HCT116 (cell line): ENCODE measurements around the gene WWOX. TPM values are rescaled to one million over a fixed set of nuclear protein-coding genes. Genes with fewer than 3 reads are reported as not detected.

Experiments used
- ATAC-seq: fragments of 200-7000 bp; cut with Tn5 transposase; 2 replicates; pipeline ENCODE4 v1.9.1; 2020; ENCODE audit warnings: mild to moderate bottlenecking, moderate library complexity
- BruUV-seq: library from RNA; stranded (reverse); fragments of 400-500 nt; replicated peaks from 2 replicates; lab custom pipeline; 2021; lab: Mats Ljungman, UMichigan
- CTCF ChIA-PET: fragments of 300-600 bp; sonication (Branson Sonifier 250); formaldehyde crosslinking; loops from one replicate; lab custom pipeline; 2021; ENCODE audit warnings: antibody characterized with exemption; lab: Charles Lee
- POLR2A ChIA-PET: fragments of 300-600, 350-600 bp; sonication (Branson Sonifier 250); formaldehyde crosslinking; loops from one replicate; lab custom pipeline; 2021; ENCODE audit warnings: antibody characterized with exemption; lab: Charles Lee
- RAD21 ChIA-PET, 2 experiments: fragments of 300-600 bp; sonication (Branson Sonifier 250); formaldehyde crosslinking; loops; one replicate each; lab custom pipeline; 2023; ENCODE audit warnings: low total read pairs in 2 of 2; ENCODE audit not compliant: uncharacterized antibody in 2 of 2, unreplicated experiment in 2 of 2, low non-redundant PET in 1 of 2; lab: Charles Lee
- DNase-seq: peaks from one replicate; pipeline ENCODE4 v3.0.0-alpha.2; 2010; ENCODE audit warnings: low read depth, low spot score
- H2AFZ ChIP-seq: fragments of 200-600 bp; shearing (Covaris generic), sonication (generic); 2 replicates; pipeline ENCODE4 v1.6.1; 2017; ENCODE audit warnings: low read depth, mixed run types, mixed read lengths, antibody characterized with exemption, low read length; ENCODE audit not compliant: poor library complexity, severe bottlenecking
- H3K27ac ChIP-seq: 2 replicates; pipeline ENCODE4 v1.5.1; 2012; ENCODE audit warnings: low read depth, low read length
- H3K27me3 ChIP-seq: fragments of 200-600 bp; sonication (generic); 2 replicates; pipeline ENCODE4 v1.6.1; 2016; ENCODE audit warnings: mixed run types, low read length, mixed read lengths; ENCODE audit not compliant: insufficient read depth
- H3K36me3 ChIP-seq, 2 experiments: fragments of 200-500 bp in 1 of 2; fragments of 200-600 bp in 1 of 2; sonication (Bioruptor generic) in 1 of 2; sonication (generic) in 1 of 2; 2 replicates each; pipeline versions ENCODE4 v1.5.1 to v1.6.1; 2014 to 2016; ENCODE audit warnings: low read length in 2 of 2, inconsistent platforms in 1 of 2, mixed read lengths in 1 of 2, mixed run types in 1 of 2; ENCODE audit not compliant: insufficient read depth in 2 of 2, control insufficient read depth in 1 of 2
- H3K4me1 ChIP-seq, 2 experiments: fragments of 200-600 bp in 1 of 2; sonication (generic) in 1 of 2; 2 replicates each; pipeline versions ENCODE4 v1.5.1 to v1.6.1; 2012 to 2017; ENCODE audit warnings: low read length in 2 of 2, inconsistent platforms in 1 of 2, mild to moderate bottlenecking in 1 of 2, mixed read lengths in 1 of 2, mixed run types in 1 of 2, moderate library complexity in 1 of 2; ENCODE audit not compliant: insufficient read depth in 2 of 2, control insufficient read depth in 1 of 2
- H3K4me2 ChIP-seq: fragments of 200-600 bp; sonication (generic); 2 replicates; pipeline ENCODE4 v1.6.1; 2017; ENCODE audit warnings: mixed run types, low read length, mixed read lengths
- H3K4me3 ChIP-seq, 2 experiments: fragments of 200-600 bp in 1 of 2; sonication (generic) in 1 of 2; replicated peaks in 1 of 2; 2 replicates each; pipeline ENCODE4 v1.5.1; 2011 to 2016; ENCODE audit warnings: low read length in 2 of 2, control low read depth in 1 of 2, low read depth in 1 of 2, mild to moderate bottlenecking in 1 of 2, mixed read lengths in 1 of 2, mixed run types in 1 of 2
- H3K79me2 ChIP-seq: fragments of 200-600 bp; sonication (generic); 2 replicates; pipeline ENCODE4 v1.6.1; 2017; ENCODE audit warnings: mild to moderate bottlenecking, mixed run types, low read length, moderate library complexity, mixed read lengths; ENCODE audit not compliant: insufficient read depth
- H3K9ac ChIP-seq: fragments of 200-600 bp; sonication (generic); 2 replicates; pipeline ENCODE4 v1.6.1; 2016; ENCODE audit warnings: low read length, mixed read lengths
- H3K9me2 ChIP-seq: fragments of 200-600 bp; sonication (generic), shearing (Covaris generic); 2 replicates; pipeline ENCODE4 v1.6.1; 2017; ENCODE audit warnings: mixed run types, mild to moderate bottlenecking, moderate library complexity; ENCODE audit not compliant: insufficient read depth
- H3K9me3 ChIP-seq, 2 experiments: fragments of 200-500 bp in 1 of 2; fragments of 200-600 bp in 1 of 2; sonication (Bioruptor generic) in 1 of 2; sonication (generic) in 1 of 2; 2 replicates each; pipeline ENCODE4 v1.6.1; 2014 to 2017; ENCODE audit warnings: low read length in 2 of 2, mixed read lengths in 2 of 2, inconsistent platforms in 1 of 2, low read depth in 1 of 2, mild to moderate bottlenecking in 1 of 2, mixed run types in 1 of 2, moderate library complexity in 1 of 2; ENCODE audit not compliant: control insufficient read depth in 1 of 2, insufficient read depth in 1 of 2
- H4K20me1 ChIP-seq: fragments of 200-600 bp; sonication (generic), shearing (Covaris generic); 2 replicates; pipeline ENCODE4 v1.6.1; 2017; ENCODE audit warnings: mixed run types, mild to moderate bottlenecking, moderate library complexity; ENCODE audit not compliant: insufficient read depth
- ELF1 ChIP-seq: IDR thresholded peaks from 2 replicates; pipeline ENCODE4 v1.6.1; 2012; ENCODE audit warnings: low read depth, borderline replicate concordance
- FOSL1 ChIP-seq: IDR thresholded peaks from 2 replicates; pipeline ENCODE4 v1.6.1; 2012; ENCODE audit warnings: low read depth
- REST ChIP-seq: IDR thresholded peaks from 2 replicates; pipeline ENCODE4 v1.6.1; 2012; ENCODE audit warnings: low read depth
- ZFX ChIP-seq: fragments of 450-650 bp; IDR thresholded peaks from 2 replicates; pipeline ENCODE4 v1.6.1; 2017
- intact Hi-C: fragments of 100-400 bp; cut with micrococcal nuclease; formaldehyde crosslinking; loops from 2 replicates; pipeline ENCODE4 v1.10.0; 2022
- total RNA-seq: library from RNA; stranded (reverse); gene quantifications from one replicate; pipeline ENCODE4 v1.2.1, GENCODE V29; 2021; ENCODE audit not compliant: unreplicated experiment

Gene WWOX
- total RNA-seq, 1 experiment from 2014 or later: 13.7 TPM

DNA sequence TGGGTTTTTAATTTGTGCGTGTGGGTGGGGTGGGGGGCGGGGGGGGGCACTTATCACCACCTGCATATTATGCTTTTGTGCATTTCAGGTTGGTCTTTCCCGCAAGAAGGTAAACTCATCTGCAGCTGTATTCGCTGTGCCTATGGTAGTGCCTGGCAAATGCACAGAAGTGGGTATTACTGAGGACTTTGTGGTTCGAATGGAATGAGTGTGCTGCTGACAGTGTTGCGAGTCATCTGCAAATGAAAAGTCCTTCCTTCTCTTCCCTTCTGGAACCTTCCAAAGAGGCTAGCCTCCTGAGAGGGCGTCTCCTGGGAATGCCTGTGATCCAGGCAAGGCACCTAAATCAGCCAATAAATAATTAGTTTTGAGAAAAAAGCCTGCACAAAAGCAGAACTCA lies 968.1 kb downstream of the WWOX start:
- Histone ChIP-seq H3K9me2 (no peaks in the 10 kb centered on the region), H3K9ac (no peak overlapping the region), H3K4me2 (no peak overlapping the region), H3K36me3 (no peaks in the 10 kb centered on the region), H3K9me3 (peaks cover 17 to 20% of the 10 kb centered on the region in 2 experiments; a peak in 2 of 4 replicates), H2AFZ (no peak overlapping the region), H3K27ac (no peak overlapping the region), H3K27me3 (no peaks in the 10 kb centered on the region), H3K4me3 (no peak overlapping the region), H3K4me1 (no peaks in the 10 kb centered on the region), H3K79me2 (no peaks in the 10 kb centered on the region), H4K20me1 (no peaks in the 10 kb centered on the region)
- BruUV-seq: no TSS peak
- ChIA-PET CTCF (no interaction called here), RAD21 (no interaction called here), POLR2A (no interaction called here)
- ATAC-seq (no peak), DNase-seq (no peak)
- TF ChIP-seq FOSL1 (peak; percentile 18; the same call in 1 of the 2 replicates), ZFX (no peak)
- intact Hi-C loops: no loop called here

GRCh38 chr16:79069121-79069520 lies 969.7 kb downstream of the WWOX start:
- no peaks in the 10 kb centered on the region for H3K79me2 ChIP-seq
- H3K27me3 ChIP-seq: no peaks in the 10 kb centered on the region
- H3K27ac ChIP-seq: no peak overlapping the region
- RAD21 ChIA-PET: no interaction called here
- intact Hi-C loops: no loop called here
- no peaks in the 10 kb centered on the region for H3K4me1 ChIP-seq
- TF ChIP-seq ELF1: no peak
- TF ChIP-seq REST: no peak
- TF ChIP-seq, all 23 proteins: peak for 0
- Histone ChIP-seq H3K9me2 (no peaks in the 10 kb centered on the region), H3K9ac (no peak overlapping the region), H4K20me1 (no peaks in the 10 kb centered on the region), H3K9me3 (peaks cover 11 to 17% of the 10 kb centered on the region in 2 experiments; a peak in 2 of 4 replicates), H2AFZ (no peak overlapping the region), H3K4me2 (no peak overlapping the region), H3K36me3 (no peaks in the 10 kb centered on the region), H3K4me3 (no peak overlapping the region)
- DNase-seq: no peak
- POLR2A ChIA-PET: no interaction called here
- no TSS peak for BruUV-seq
- ATAC-seq: no peak
- CTCF ChIA-PET: no interaction called here
